GM12873 (cell line): ENCODE data around the gene TMEM40.

Source experiments
- CTCF ChIP-seq: IDR thresholded peaks from 2 replicates; pipeline ENCODE4 v1.5.1; 2012; ENCODE audit warnings: low read depth, mild to moderate bottlenecking, moderate library complexity, low read length, control low read depth; ENCODE audit not compliant: insufficient read depth; ENCODE audit errors: missing control alignments

The TMEM40 gene

GRCh38 chr3:12752809-12753208 is 6.2 kb downstream of the TMEM40 start:
- TF ChIP-seq CTCF: no peak

- no peak for TF ChIP-seq CTCF
These were observed 7.0 kb downstream of the TMEM40 start for GRCh38 chr3:12752102-12752501.

DNA sequence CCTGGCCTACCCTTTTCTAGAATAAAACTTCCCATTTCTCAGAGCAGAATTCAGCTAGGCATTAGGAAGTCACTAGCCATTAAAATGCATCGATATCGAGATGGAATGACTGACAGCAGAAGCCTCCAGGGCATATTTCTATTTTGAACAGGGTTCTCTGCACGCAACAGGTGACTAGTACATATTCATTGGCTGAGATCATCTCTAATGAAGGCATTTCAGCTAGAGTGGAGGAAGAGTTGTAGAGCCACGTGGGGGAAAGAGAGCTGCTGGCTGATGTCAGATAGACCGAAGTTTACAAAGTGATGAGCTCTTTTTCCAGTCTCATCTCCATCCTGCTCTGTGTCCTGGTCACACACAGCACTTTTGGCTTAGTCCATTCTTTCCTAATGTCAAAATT is 7.5 kb downstream of the TMEM40 start:
- no peak for TF ChIP-seq CTCF

- no peak for TF ChIP-seq CTCF
These were observed 8.4 kb downstream of the TMEM40 start for GRCh38 chr3:12750658-12751071.

- no peak for TF ChIP-seq CTCF
These were observed 8.8 kb downstream of the TMEM40 start for GRCh38 chr3:12750223-12750622.

- no peak for TF ChIP-seq CTCF
These were observed 10.6 kb downstream of the TMEM40 start for GRCh38 chr3:12748477-12748876.

GRCh38 chr3:12746419-12746818 is 12.6 kb downstream of the TMEM40 start:
- TF ChIP-seq CTCF: no peak
